ENCODE results near the gene TSPYL2. TPM values are rescaled to one million over a fixed set of nuclear protein-coding genes. Genes with fewer than 3 reads are reported as not detected.

The TSPYL2 gene
- polyA plus RNA-seq, 4 donors: 6.7 to 20.7 (median 12.3) TPM

DNA sequence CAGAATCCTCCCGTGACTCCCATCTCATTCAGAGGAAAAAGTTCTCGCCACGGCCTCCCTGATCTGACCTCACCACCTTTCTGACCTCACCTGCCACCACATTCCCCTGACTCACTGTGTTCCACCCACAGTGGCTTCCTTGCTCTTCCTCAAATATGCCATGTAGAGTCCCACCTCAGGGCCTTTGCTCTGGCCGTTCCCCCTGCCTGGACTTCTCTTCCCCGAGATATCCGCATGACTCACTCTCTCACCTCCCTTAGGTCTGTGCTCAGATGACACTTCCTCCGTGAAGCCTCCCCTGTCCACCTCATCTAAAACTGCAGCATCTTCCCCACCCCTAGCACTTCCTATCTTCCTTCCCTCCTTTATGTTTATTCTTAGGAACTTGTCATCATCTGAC is 7.2 kb upstream of the TSPYL2 start:
- no peak for FAIRE-seq
- DNase-seq: no peak
- Histone ChIP-seq H3K4me1 (ENCODE audit: control insufficient read depth in 3 of 3, insufficient read depth in 2 of 3, low read depth in 1 of 3, low read length in 2 of 3) (no peaks in the 10 kb centered on the region), H3K27me3 (ENCODE audit: control insufficient read depth in 3 of 3, insufficient read depth in 3 of 3, low read length in 3 of 3) (no peaks in the 10 kb centered on the region), H3K9me3 (ENCODE audit: control insufficient read depth in 2 of 2, insufficient read depth in 1 of 2, low read depth in 1 of 2, low read length in 1 of 2) (no peaks in the 10 kb centered on the region), H3K36me3 (ENCODE audit: control insufficient read depth in 3 of 3, insufficient read depth in 2 of 3, low read depth in 1 of 3, low read length in 3 of 3) (no peaks in the 10 kb centered on the region), H3K4me3 (ENCODE audit: low read depth in 1 of 3, low read length in 3 of 3) (no peak overlapping the region), H3K27ac (ENCODE audit: low read depth in 1 of 3, low read length in 2 of 3) (no peak overlapping the region)
- WGBS, 3 donors: 60 to 77% (median 71%) methylated on average over 6 to 7 of the region's 7 CpGs

DNA sequence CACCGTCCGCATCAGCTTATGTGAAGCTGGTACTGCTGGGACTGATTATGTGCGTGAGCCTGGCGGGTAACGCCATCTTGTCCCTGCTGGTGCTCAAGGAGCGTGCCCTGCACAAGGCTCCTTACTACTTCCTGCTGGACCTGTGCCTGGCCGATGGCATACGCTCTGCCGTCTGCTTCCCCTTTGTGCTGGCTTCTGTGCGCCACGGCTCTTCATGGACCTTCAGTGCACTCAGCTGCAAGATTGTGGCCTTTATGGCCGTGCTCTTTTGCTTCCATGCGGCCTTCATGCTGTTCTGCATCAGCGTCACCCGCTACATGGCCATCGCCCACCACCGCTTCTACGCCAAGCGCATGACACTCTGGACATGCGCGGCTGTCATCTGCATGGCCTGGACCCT is 5.5 kb upstream of the TSPYL2 start:
- no peak overlapping the region for H3K27ac ChIP-seq (ENCODE audit: low read depth in 1 of 3, low read length in 2 of 3)
- H3K9me3 ChIP-seq (ENCODE audit: control insufficient read depth in 2 of 2, insufficient read depth in 1 of 2, low read depth in 1 of 2, low read length in 1 of 2): no peaks in the 10 kb centered on the region
- DNase-seq (no peak), FAIRE-seq (no peak)
- H3K4me3 ChIP-seq (ENCODE audit: low read depth in 1 of 3, low read length in 3 of 3): no peak overlapping the region
- no peaks in the 10 kb centered on the region for H3K27me3 ChIP-seq (ENCODE audit: control insufficient read depth in 3 of 3, insufficient read depth in 3 of 3, low read length in 3 of 3)
- H3K4me1 ChIP-seq (ENCODE audit: control insufficient read depth in 3 of 3, insufficient read depth in 2 of 3, low read depth in 1 of 3, low read length in 2 of 3): no peaks in the 10 kb centered on the region
- H3K36me3 ChIP-seq (ENCODE audit: control insufficient read depth in 3 of 3, insufficient read depth in 2 of 3, low read depth in 1 of 3, low read length in 3 of 3): no peaks in the 10 kb centered on the region
- WGBS, 3 donors: 96 to 97% (median 96%) methylated on average over 17 to 21 of the region's 21 CpGs

DNA sequence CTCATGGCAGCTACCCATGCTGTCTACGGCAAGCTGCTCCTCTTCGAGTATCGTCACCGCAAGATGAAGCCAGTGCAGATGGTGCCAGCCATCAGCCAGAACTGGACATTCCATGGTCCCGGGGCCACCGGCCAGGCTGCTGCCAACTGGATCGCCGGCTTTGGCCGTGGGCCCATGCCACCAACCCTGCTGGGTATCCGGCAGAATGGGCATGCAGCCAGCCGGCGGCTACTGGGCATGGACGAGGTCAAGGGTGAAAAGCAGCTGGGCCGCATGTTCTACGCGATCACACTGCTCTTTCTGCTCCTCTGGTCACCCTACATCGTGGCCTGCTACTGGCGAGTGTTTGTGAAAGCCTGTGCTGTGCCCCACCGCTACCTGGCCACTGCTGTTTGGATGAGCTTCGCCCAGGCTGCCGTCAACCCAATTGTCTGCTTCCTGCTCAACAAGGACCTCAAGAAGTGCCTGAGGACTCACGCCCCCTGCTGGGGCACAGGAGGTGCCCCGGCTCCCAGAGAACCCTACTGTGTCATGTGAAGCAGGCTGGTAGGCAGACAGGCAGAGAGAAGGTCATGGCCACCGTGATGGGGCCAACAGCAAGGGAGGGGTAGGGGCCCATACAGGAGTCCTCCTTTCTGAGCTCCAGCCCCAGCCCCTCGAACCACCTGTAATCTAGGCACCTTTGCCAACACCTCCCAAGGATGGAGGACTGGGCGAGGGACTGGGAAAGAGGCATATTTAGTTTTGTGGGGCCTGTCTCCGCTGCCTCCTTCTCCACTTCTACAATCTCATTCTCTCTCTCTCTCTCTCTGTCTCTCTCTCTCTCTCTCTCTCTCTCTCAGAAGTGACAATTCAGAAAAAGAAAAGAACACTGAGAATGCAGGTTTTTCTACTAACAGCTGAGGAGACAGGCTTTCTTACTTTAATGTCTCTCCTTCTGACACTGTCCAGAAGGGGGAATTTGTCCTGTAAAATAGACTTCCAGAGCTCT is 4.7 kb upstream of the TSPYL2 start:
- no peak overlapping the region for H3K4me3 ChIP-seq (ENCODE audit: low read depth in 1 of 3, low read length in 3 of 3)
- no peak for DNase-seq
- H3K27ac ChIP-seq (ENCODE audit: low read depth in 1 of 3, low read length in 2 of 3): no peak overlapping the region
- H3K4me1 ChIP-seq (ENCODE audit: control insufficient read depth in 3 of 3, insufficient read depth in 2 of 3, low read depth in 1 of 3, low read length in 2 of 3): no peaks in the 10 kb centered on the region
- no peaks in the 10 kb centered on the region for H3K9me3 ChIP-seq (ENCODE audit: control insufficient read depth in 2 of 2, insufficient read depth in 1 of 2, low read depth in 1 of 2, low read length in 1 of 2)
- no peaks in the 10 kb centered on the region for H3K27me3 ChIP-seq (ENCODE audit: control insufficient read depth in 3 of 3, insufficient read depth in 3 of 3, low read length in 3 of 3)
- H3K36me3 ChIP-seq (ENCODE audit: control insufficient read depth in 3 of 3, insufficient read depth in 2 of 3, low read depth in 1 of 3, low read length in 3 of 3): no peaks in the 10 kb centered on the region
- no peak for FAIRE-seq
- 93 to 94% (median 94%) methylated on average over 8 to 27 of the region's 27 CpGs for WGBS, 3 donors

DNA sequence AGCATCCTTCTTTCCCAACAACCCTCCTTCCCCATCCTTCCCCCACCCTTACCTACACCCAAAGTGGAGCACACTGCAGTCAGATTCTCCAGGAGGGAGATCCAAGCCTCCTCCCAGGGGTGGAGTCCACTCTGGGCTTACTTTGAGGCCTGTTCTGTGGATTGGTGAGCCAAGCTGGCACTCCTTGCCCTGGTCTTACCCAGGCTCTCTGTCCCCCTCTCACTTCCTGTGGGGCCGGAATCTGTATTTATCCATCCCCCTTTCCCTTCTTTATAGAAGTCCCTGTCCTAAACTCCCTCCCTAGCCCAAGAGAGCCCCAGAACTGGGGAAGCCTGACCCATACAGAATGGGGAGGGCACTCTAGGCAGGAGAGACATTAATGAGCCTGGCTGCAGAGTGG is 3.2 kb upstream of the TSPYL2 start:
- Histone ChIP-seq H3K4me3 (ENCODE audit: low read depth in 1 of 3, low read length in 3 of 3) (no peak overlapping the region), H3K9me3 (ENCODE audit: control insufficient read depth in 2 of 2, insufficient read depth in 1 of 2, low read depth in 1 of 2, low read length in 1 of 2) (no peaks in the 10 kb centered on the region), H3K27ac (ENCODE audit: low read depth in 1 of 3, low read length in 2 of 3) (no peak overlapping the region), H3K27me3 (ENCODE audit: control insufficient read depth in 3 of 3, insufficient read depth in 3 of 3, low read length in 3 of 3) (no peaks in the 10 kb centered on the region), H3K36me3 (ENCODE audit: control insufficient read depth in 3 of 3, insufficient read depth in 2 of 3, low read depth in 1 of 3, low read length in 3 of 3) (no peaks in the 10 kb centered on the region), H3K4me1 (ENCODE audit: control insufficient read depth in 3 of 3, insufficient read depth in 2 of 3, low read depth in 1 of 3, low read length in 2 of 3) (no peaks in the 10 kb centered on the region)
- FAIRE-seq (no peak), DNase-seq (no peak)
- 94 to 100% (median 100%) methylated on average over 1 of the region's 1 CpG for WGBS, 3 donors

DNA sequence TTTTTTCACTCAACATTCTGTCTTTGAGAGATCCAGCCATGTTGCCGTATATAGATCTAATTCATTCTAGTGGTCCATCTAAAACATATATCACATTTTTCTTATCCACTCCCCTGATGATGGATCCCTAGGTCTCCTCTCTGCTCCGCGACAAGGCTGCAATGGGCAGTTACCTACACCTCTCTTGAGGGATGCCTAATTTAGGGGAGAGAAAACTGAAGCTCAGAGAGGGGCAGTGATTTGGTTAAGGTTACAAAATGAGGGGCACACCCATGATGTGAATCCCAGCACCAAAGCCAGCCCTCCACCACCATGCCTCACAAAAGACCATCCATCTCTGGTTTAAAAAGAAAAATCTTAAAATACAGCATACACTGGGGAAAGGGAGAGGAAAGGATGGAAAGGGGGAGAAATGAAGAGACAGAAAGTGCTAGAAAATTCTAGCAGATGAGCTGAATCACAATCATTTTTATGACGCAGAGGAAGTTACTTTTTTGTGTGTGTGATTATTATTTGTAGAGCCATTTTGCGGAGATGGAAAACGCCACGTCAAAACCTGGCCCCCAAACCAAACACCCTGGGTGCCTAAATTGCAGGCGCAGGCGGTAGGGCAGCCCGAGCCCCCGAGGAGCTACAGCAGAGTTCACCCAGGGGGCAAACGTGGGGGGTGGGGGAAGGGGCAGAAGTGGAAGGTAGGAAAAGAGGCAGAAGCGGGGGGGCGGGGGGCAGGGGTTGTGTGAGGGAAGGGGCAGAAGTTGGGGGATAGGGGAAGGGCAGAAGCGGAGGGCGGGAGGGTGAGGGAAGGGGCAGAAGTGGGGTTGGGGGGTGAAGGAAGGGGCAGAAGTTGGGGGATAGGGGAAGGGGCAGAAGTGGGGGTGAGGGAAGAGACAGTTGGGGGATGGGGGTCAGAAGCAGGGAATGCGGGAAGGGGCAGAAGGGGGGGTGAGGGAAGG is 1.3 kb upstream of the TSPYL2 start:
- DNase-seq (no peak), FAIRE-seq (peak; percentile 10)
- Histone ChIP-seq H3K27me3 (ENCODE audit: control insufficient read depth in 3 of 3, insufficient read depth in 3 of 3, low read length in 3 of 3) (no peaks in the 10 kb centered on the region), H3K27ac (ENCODE audit: low read depth in 1 of 3, low read length in 2 of 3) (peak overlapping the region in 2 of 3 donors; percentile 33 to 82), H3K4me3 (ENCODE audit: low read depth in 1 of 3, low read length in 3 of 3) (no peak overlapping the region), H3K4me1 (ENCODE audit: control insufficient read depth in 3 of 3, insufficient read depth in 2 of 3, low read depth in 1 of 3, low read length in 2 of 3) (no peaks in the 10 kb centered on the region), H3K9me3 (ENCODE audit: control insufficient read depth in 2 of 2, insufficient read depth in 1 of 2, low read depth in 1 of 2, low read length in 1 of 2) (no peaks in the 10 kb centered on the region), H3K36me3 (ENCODE audit: control insufficient read depth in 3 of 3, insufficient read depth in 2 of 3, low read depth in 1 of 3, low read length in 3 of 3) (peaks cover 0 to 11% (median 4%) of the 10 kb centered on the region in 3 donors)
- 17 to 47% (median 30%) methylated on average over 13 to 16 of the region's 17 CpGs for WGBS, 3 donors

DNA sequence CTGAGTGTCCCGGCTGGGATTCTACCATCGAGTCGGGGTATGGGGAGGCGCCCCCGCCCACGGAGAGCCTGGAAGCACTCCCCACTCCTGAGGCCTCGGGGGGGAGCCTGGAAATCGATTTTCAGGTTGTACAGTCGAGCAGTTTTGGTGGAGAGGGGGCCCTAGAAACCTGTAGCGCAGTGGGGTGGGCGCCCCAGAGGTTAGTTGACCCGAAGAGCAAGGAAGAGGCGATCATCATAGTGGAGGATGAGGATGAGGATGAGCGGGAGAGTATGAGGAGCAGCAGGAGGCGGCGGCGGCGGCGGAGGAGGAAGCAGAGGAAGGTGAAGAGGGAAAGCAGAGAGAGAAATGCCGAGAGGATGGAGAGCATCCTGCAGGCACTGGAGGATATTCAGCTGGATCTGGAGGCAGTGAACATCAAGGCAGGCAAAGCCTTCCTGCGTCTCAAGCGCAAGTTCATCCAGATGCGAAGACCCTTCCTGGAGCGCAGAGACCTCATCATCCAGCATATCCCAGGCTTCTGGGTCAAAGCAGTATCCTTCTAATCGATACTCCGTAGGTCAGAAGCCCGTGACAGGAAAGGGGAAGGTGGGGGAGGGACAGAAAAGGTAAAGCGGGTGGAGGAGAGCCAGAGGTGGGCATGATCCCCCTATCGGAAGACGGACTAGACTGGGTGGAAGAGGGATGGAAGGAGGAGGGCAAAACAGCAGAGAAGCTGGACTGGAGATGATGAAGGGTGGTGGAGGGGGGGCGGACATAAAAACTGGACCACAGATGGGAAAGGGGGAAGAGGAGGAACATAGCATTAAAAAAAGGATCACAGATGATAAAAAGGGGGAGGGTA is 828 bp downstream of the TSPYL2 start:
- FAIRE-seq: no peak
- H3K4me1 ChIP-seq (ENCODE audit: control insufficient read depth in 3 of 3, insufficient read depth in 2 of 3, low read depth in 1 of 3, low read length in 2 of 3): no peaks in the 10 kb centered on the region
- 6 to 45% (median 22%) methylated on average over 27 to 31 of the region's 31 CpGs for WGBS, 3 donors
- H3K27me3 ChIP-seq (ENCODE audit: control insufficient read depth in 3 of 3, insufficient read depth in 3 of 3, low read length in 3 of 3): no peaks in the 10 kb centered on the region
- H3K9me3 ChIP-seq (ENCODE audit: control insufficient read depth in 2 of 2, insufficient read depth in 1 of 2, low read depth in 1 of 2, low read length in 1 of 2): no peaks in the 10 kb centered on the region
- H3K36me3 ChIP-seq (ENCODE audit: control insufficient read depth in 3 of 3, insufficient read depth in 2 of 3, low read depth in 1 of 3, low read length in 3 of 3): peaks cover 0 to 17% (median 4%) of the 10 kb centered on the region in 3 donors
- H3K27ac ChIP-seq (ENCODE audit: low read depth in 1 of 3, low read length in 2 of 3): peak overlapping the region; percentile 44 to 95 (median 60)
- DNase-seq: no peak
- H3K4me3 ChIP-seq (ENCODE audit: low read depth in 1 of 3, low read length in 3 of 3): peak overlapping the region; percentile 44 to 67 (median 63)

DNA sequence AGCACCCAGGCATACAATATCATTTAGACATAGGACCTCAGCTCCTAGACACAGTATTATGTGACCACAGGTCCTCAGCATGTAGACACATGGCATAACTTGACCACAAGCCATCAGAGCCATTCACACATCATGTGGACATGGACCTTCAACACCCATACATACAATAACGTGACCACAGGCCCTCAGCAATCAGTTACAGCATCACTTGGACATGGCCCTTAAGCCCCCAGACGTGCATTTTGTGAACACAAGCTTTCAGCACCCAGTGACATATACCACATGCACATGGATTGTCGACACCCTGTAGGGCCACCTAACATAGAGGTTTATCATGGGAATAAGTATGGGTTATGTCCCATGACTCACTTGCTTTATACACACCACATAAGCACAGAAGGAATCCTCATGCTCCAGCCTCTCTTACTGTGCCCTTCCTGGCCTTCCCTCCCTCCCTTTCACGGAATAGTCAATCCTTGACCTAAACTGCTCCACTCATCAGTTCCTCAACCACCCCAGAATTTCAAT is 1.9 kb downstream of the TSPYL2 start:
- no peak overlapping the region for H3K4me3 ChIP-seq (ENCODE audit: low read depth in 1 of 3, low read length in 3 of 3)
- FAIRE-seq (no peak), DNase-seq (no peak)
- H3K9me3 ChIP-seq (ENCODE audit: control insufficient read depth in 2 of 2, insufficient read depth in 1 of 2, low read depth in 1 of 2, low read length in 1 of 2): no peaks in the 10 kb centered on the region
- peaks cover 0 to 19% (median 4%) of the 10 kb centered on the region in 3 donors for H3K36me3 ChIP-seq (ENCODE audit: control insufficient read depth in 3 of 3, insufficient read depth in 2 of 3, low read depth in 1 of 3, low read length in 3 of 3)
- no peaks in the 10 kb centered on the region for H3K27me3 ChIP-seq (ENCODE audit: control insufficient read depth in 3 of 3, insufficient read depth in 3 of 3, low read length in 3 of 3)
- WGBS, 3 donors: 76 to 85% (median 84%) methylated on average over 4 of the region's 4 CpGs
- no peaks in the 10 kb centered on the region for H3K4me1 ChIP-seq (ENCODE audit: control insufficient read depth in 3 of 3, insufficient read depth in 2 of 3, low read depth in 1 of 3, low read length in 2 of 3)
- no peak overlapping the region for H3K27ac ChIP-seq (ENCODE audit: low read depth in 1 of 3, low read length in 2 of 3)
